PFSK-1 (cell line): ENCODE measurements around the gene PEX13.
A peak's percentile ranks its signal among the peaks of the same experiment; 100 is the strongest.

Experiments
- FOXP2 ChIP-seq: optimal IDR thresholded peaks from 2 replicates; pipeline ENCODE3; 2011; ENCODE audit warnings: borderline replicate concordance, control low read depth, inconsistent platforms; ENCODE audit not compliant: insufficient read depth; ENCODE audit errors: extremely low read length, extremely low read depth
- POLR2AphosphoS5 ChIP-seq: IDR thresholded peaks from 2 replicates; pipeline ENCODE4 v1.6.1; 2012; ENCODE audit warnings: low read depth, mild to moderate bottlenecking, control low read depth, low read length, moderate library complexity
- REST ChIP-seq, 2 experiments: IDR thresholded peaks; 2 replicates each; pipeline versions ENCODE4 v1.6.1 to v1.8.0; 2011 to 2012; ENCODE audit warnings: low read depth in 2 of 2, low read length in 2 of 2, control low read depth in 1 of 2, inconsistent platforms in 1 of 2, mild to moderate bottlenecking in 1 of 2, moderate library complexity in 1 of 2; ENCODE audit not compliant: insufficient read depth in 1 of 2
- SIN3A ChIP-seq: IDR thresholded peaks from 2 replicates; pipeline ENCODE4 v1.6.1; 2012; ENCODE audit warnings: mild to moderate bottlenecking, low read length, moderate library complexity, borderline replicate concordance; ENCODE audit not compliant: insufficient read depth
- TAF1 ChIP-seq: IDR thresholded peaks from 2 replicates; pipeline ENCODE4 v1.6.1; 2012; ENCODE audit warnings: low read length, control low read depth, borderline replicate concordance; ENCODE audit not compliant: insufficient read depth

Gene PEX13

GRCh38 chr2:61017003-61017555, 441 bp upstream of the PEX13 start:
- TF ChIP-seq SIN3A (0 out of 2 replicates have a peak, but pooled peaks have one; percentile 37), POLR2AphosphoS5 (no peak; the same call in 1 of the 2 replicates), TAF1 (peak; percentile 76; the same call in 1 of the 2 replicates)

- TF ChIP-seq SIN3A = no peak
- TF ChIP-seq POLR2AphosphoS5 = no peak
- no peak for TF ChIP-seq FOXP2
- no peak for TF ChIP-seq TAF1
- TF ChIP-seq REST (IDR thresholded peaks at IDR 0.05; ENCODE audit: insufficient read depth in 1 of 2, low read depth in 2 of 2, low read length in 2 of 2) = no peak
Measured at GRCh38 chr2:61018318-61018755, 817 bp downstream of the PEX13 start.

- TF ChIP-seq FOXP2 = no peak
- no peak for TF ChIP-seq REST (IDR thresholded peaks at IDR 0.05; ENCODE audit: insufficient read depth in 1 of 2, low read depth in 2 of 2, low read length in 2 of 2)
- no peak for TF ChIP-seq TAF1
- TF ChIP-seq SIN3A = no peak
Measured at GRCh38 chr2:61018798-61019197, 1.3 kb downstream of the PEX13 start.

GRCh38 chr2:61021228-61021660, 3.7 kb downstream of the PEX13 start:
- TF ChIP-seq POLR2AphosphoS5 (no peak), TAF1 (no peak), FOXP2 (no peak), SIN3A (no peak), REST (IDR thresholded peaks at IDR 0.05; ENCODE audit: insufficient read depth in 1 of 2, low read depth in 2 of 2, low read length in 2 of 2) (no peak)

- TF ChIP-seq SIN3A (no peak), TAF1 (no peak), REST (IDR thresholded peaks at IDR 0.05; ENCODE audit: insufficient read depth in 1 of 2, low read depth in 2 of 2, low read length in 2 of 2) (no peak), POLR2AphosphoS5 (no peak), FOXP2 (no peak)
Measured at GRCh38 chr2:61023670-61024069, 6.2 kb downstream of the PEX13 start.
